Natural killer cell (primary cell): Measurements from ENCODE around the gene HEATR3. TPM values are rescaled to one million over a fixed set of nuclear protein-coding genes. Genes with fewer than 3 reads are reported as not detected.

Experiments used
- ATAC-seq, 3 donors: fragments of 150-1000 bp in 2 of 3; fragments of 200-7000 bp in 1 of 3; cut with Tn5 transposase; 1 replicate in 1 of 3; 2 replicates in 2 of 3; pipeline ENCODE4 v1.10.0; 2021; ENCODE audit warnings: mild to moderate bottlenecking in 2 of 3, moderate library complexity in 2 of 3
- DNase-seq, 2 donors: peaks; one replicate each; pipeline versions ENCODE4 v3.0.0 to v3.0.0-alpha.2; 2013 to 2021; ENCODE audit warnings: mixed read lengths in 1 of 2
- H3K27ac ChIP-seq: one replicate; pipeline ENCODE4 v1.5.1; 2013; ENCODE audit warnings: mild to moderate bottlenecking, low read length
- H3K27me3 ChIP-seq: one replicate; pipeline ENCODE4 v1.6.1; 2013; ENCODE audit warnings: low read length; ENCODE audit not compliant: control insufficient read depth, insufficient read depth
- H3K36me3 ChIP-seq: one replicate; pipeline ENCODE4 v1.6.1; 2013; ENCODE audit warnings: low read length; ENCODE audit not compliant: control insufficient read depth, insufficient read depth
- H3K4me1 ChIP-seq: one replicate; pipeline ENCODE4 v1.6.1; 2013; ENCODE audit warnings: low read length; ENCODE audit not compliant: control insufficient read depth, insufficient read depth
- H3K4me3 ChIP-seq: one replicate; pipeline ENCODE4 v1.5.1; 2013; ENCODE audit warnings: low read length
- H3K9me3 ChIP-seq: one replicate; pipeline ENCODE4 v1.6.1; 2013; ENCODE audit warnings: low read length; ENCODE audit not compliant: control insufficient read depth, insufficient read depth
- H3K27ac Mint-ChIP-seq, 2 donors: one replicate each; pipeline ENCODE4 v1.8.0; 2022; ENCODE audit warnings: mild to moderate bottlenecking in 2 of 2, mixed read lengths in 2 of 2, moderate library complexity in 1 of 2
- H3K27me3 Mint-ChIP-seq, 2 donors: one replicate each; pipeline ENCODE4 v1.8.0; 2022; ENCODE audit warnings: low read depth in 2 of 2, mixed read lengths in 2 of 2
- H3K36me3 Mint-ChIP-seq: one replicate; pipeline ENCODE4 v1.8.0; 2022; ENCODE audit warnings: mixed read lengths
- H3K4me1 Mint-ChIP-seq, 2 donors: one replicate each; pipeline ENCODE4 v1.8.0; 2022; ENCODE audit warnings: mixed read lengths in 2 of 2
- H3K4me3 Mint-ChIP-seq: one replicate; pipeline ENCODE4 v1.8.0; 2022; ENCODE audit warnings: mild to moderate bottlenecking, moderate library complexity, mixed read lengths
- H3K9me3 Mint-ChIP-seq, 2 donors: one replicate each; pipeline ENCODE4 v1.8.0; 2022; ENCODE audit warnings: mixed read lengths in 2 of 2
- WGBS: methylation state at CpG from one replicate; pipeline ENCODE4 v1.1.7; 2013; ENCODE audit warnings: missing lambda C conversion rate; ENCODE audit not compliant: insufficient coverage; 5-methylcytosine and 5-hydroxymethylcytosine counted together
- intact Hi-C: fragments of 100-400 bp; cut with micrococcal nuclease; formaldehyde crosslinking; loops from one replicate; pipeline ENCODE4 v1.14.2; 2022
- total RNA-seq, 4 donors: library from RNA; stranded (reverse); fragments of 120-200 nt in 1 of 4; gene quantifications; one replicate each; pipeline versions ENCODE4 v1.2.3 to v1.2.4, GENCODE V29; 2013 to 2022
- TF ChIP-seq, protein P1 (sequence below): fragments of 200-600 bp; IDR thresholded peaks from one replicate; pipeline ENCODE4 v1.8.0; 2022; ENCODE audit warnings: antibody characterized with exemption

HEATR3 gene
- total RNA-seq, 3 donors from 2014 or later (not counting 1 experiment from before 2014, with no cell fraction given) = 14.6 to 25.0 (median 21.4) TPM

DNA sequence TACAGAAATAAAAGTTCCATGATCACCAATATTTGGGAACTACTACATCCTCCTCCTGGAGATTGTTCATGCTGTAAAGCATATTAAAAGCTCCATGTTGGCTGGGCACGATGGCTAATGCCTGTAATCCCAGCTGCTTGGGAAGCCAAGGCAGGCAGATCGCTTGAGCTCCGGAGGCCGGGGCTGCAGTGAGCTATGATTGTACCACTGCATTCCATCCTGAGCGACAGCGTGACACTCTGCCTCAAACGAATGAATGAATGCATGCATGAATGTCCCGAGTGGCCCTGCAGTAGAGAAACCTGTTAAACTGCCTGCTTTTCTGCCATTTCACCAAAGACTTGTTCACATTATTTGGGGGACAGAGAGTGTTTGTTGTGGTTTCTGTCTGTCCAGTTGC lies 25.8 kb upstream of the HEATR3 start:
- Histone ChIP-seq H3K9me3 (no peaks in the 10 kb centered on the region), H3K36me3 (peaks cover 13% of the 10 kb centered on the region), H3K27me3 (no peaks in the 10 kb centered on the region), H3K27ac (no peak overlapping the region), H3K4me3 (no peak overlapping the region), H3K4me1 (no peaks in the 10 kb centered on the region)
- peaks cover 18 to 19% of the 10 kb centered on the region in 2 donors for H3K4me1 Mint-ChIP-seq
- intact Hi-C loops = no loop called here
- DNase-seq (no peak), ATAC-seq (no peak)
- WGBS = 91% methylated on average over 8 of the region's 8 CpGs
- no peak overlapping the region for H3K4me3 Mint-ChIP-seq
- peaks cover 7% of the 10 kb centered on the region for H3K36me3 Mint-ChIP-seq
- H3K27ac Mint-ChIP-seq = no peak overlapping the region
- H3K27me3 Mint-ChIP-seq = peaks cover 3 to 16% of the 10 kb centered on the region in 2 donors
- H3K9me3 Mint-ChIP-seq = no peaks in the 10 kb centered on the region
- TF ChIP-seq, protein P1, sequence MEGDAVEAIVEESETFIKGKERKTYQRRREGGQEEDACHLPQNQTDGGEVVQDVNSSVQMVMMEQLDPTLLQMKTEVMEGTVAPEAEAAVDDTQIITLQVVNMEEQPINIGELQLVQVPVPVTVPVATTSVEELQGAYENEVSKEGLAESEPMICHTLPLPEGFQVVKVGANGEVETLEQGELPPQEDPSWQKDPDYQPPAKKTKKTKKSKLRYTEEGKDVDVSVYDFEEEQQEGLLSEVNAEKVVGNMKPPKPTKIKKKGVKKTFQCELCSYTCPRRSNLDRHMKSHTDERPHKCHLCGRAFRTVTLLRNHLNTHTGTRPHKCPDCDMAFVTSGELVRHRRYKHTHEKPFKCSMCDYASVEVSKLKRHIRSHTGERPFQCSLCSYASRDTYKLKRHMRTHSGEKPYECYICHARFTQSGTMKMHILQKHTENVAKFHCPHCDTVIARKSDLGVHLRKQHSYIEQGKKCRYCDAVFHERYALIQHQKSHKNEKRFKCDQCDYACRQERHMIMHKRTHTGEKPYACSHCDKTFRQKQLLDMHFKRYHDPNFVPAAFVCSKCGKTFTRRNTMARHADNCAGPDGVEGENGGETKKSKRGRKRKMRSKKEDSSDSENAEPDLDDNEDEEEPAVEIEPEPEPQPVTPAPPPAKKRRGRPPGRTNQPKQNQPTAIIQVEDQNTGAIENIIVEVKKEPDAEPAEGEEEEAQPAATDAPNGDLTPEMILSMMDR = no peak

DNA sequence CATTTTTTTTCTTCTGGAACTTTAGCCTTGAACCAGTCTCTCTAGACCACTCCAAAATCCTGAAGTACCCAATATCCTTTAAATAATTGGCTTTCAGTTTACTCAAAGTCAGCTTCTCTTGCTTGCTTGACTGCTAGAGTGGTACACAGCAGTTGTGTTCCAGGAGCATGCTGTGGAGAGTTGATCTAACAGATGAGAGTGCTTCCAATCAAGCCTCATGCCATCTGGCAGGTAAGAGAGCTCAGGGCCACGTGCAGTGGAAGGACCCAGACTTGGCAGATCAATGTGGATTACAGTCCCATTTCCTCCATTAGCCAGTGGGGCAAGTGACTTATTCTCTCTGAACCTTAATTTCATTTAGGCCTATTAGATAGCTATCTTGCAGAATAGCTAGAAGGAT lies 25.1 kb upstream of the HEATR3 start:
- intact Hi-C loops = no loop called here
- Mint-ChIP-seq H3K4me1 (peaks cover 18 to 19% of the 10 kb centered on the region in 2 donors), H3K4me3 (no peak overlapping the region), H3K36me3 (peaks cover 7% of the 10 kb centered on the region), H3K27me3 (peaks cover 3 to 20% of the 10 kb centered on the region in 2 donors), H3K9me3 (no peaks in the 10 kb centered on the region), H3K27ac (no peak overlapping the region)
- 73% methylated on average over 1 of the region's 1 CpG for WGBS
- no peaks in the 10 kb centered on the region for H3K4me1 ChIP-seq
- no peaks in the 10 kb centered on the region for H3K9me3 ChIP-seq
- TF ChIP-seq, protein P1 = no peak
- ATAC-seq = no peak
- no peak overlapping the region for H3K27ac ChIP-seq
- no peaks in the 10 kb centered on the region for H3K27me3 ChIP-seq
- peaks cover 12% of the 10 kb centered on the region for H3K36me3 ChIP-seq
- no peak overlapping the region for H3K4me3 ChIP-seq
- no peak for DNase-seq

- H3K27ac ChIP-seq = no peak overlapping the region
- Mint-ChIP-seq H3K9me3 (no peaks in the 10 kb centered on the region), H3K36me3 (no peaks in the 10 kb centered on the region), H3K4me1 (peaks cover 9% of the 10 kb centered on the region in 2 donors), H3K27ac (no peak overlapping the region), H3K4me3 (no peak overlapping the region), H3K27me3 (peaks cover 3 to 29% of the 10 kb centered on the region in 2 donors)
- intact Hi-C loops = no loop called here
- TF ChIP-seq, protein P1 = no peak
- H3K9me3 ChIP-seq = no peaks in the 10 kb centered on the region
- no peak for DNase-seq
- no peaks in the 10 kb centered on the region for H3K27me3 ChIP-seq
- WGBS = 96% methylated on average over 4 of the region's 5 CpGs
- H3K4me3 ChIP-seq = no peak overlapping the region
- no peaks in the 10 kb centered on the region for H3K4me1 ChIP-seq
- H3K36me3 ChIP-seq = no peaks in the 10 kb centered on the region
- ATAC-seq = no peak
These were observed 22.4 kb upstream of the HEATR3 start for GRCh38 chr16:50043358-50043757.

DNA sequence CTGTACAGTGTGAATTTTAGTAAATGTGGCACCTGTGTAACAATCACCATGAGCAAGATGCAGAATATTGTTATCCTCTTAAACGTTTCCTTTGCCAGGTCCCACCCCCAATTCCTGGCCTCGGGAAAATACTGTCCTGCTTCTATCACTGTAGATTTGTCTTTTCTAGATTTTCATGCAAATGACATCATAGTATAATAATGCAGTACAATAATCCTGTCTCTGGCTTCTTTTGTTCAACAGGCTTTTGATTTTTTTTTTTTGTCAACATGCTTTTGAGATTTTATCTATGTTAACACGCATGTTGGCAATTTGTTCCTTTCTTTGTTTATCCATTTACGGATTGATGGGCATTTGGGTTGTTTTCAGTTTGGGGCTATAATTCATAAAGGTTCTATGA lies 20.4 kb upstream of the HEATR3 start:
- Mint-ChIP-seq H3K36me3 (no peaks in the 10 kb centered on the region), H3K9me3 (no peaks in the 10 kb centered on the region), H3K27me3 (peaks cover 3 to 29% of the 10 kb centered on the region in 2 donors), H3K4me1 (no peaks in the 10 kb centered on the region), H3K4me3 (no peak overlapping the region), H3K27ac (no peak overlapping the region)
- no peaks in the 10 kb centered on the region for H3K36me3 ChIP-seq
- H3K27me3 ChIP-seq = no peaks in the 10 kb centered on the region
- no peaks in the 10 kb centered on the region for H3K4me1 ChIP-seq
- 95% methylated on average over 4 of the region's 4 CpGs for WGBS
- H3K27ac ChIP-seq = no peak overlapping the region
- H3K4me3 ChIP-seq = no peak overlapping the region
- intact Hi-C loops = no loop called here
- DNase-seq (no peak), ATAC-seq (no peak)
- H3K9me3 ChIP-seq = no peaks in the 10 kb centered on the region
- TF ChIP-seq, protein P1 = no peak
